GM19467 (cell line): ENCODE data around the gene CDK2AP2.
A peak's percentile ranks its signal among the peaks of the same experiment; 100 is the strongest.
"Not testable (repeated sequence)": the region's sequence is repeated elsewhere in the genome, so short reads cannot be mapped to it uniquely, and the experiment has no call there.

Experiments used
- ATAC-seq: cut with Tn5 transposase; IDR thresholded peaks from one replicate; pipeline ENCODE4 v1.9.1; 2021; ENCODE audit warnings: mild to moderate bottlenecking, moderate library complexity; ENCODE audit not compliant: unreplicated experiment

Gene CDK2AP2

DNA sequence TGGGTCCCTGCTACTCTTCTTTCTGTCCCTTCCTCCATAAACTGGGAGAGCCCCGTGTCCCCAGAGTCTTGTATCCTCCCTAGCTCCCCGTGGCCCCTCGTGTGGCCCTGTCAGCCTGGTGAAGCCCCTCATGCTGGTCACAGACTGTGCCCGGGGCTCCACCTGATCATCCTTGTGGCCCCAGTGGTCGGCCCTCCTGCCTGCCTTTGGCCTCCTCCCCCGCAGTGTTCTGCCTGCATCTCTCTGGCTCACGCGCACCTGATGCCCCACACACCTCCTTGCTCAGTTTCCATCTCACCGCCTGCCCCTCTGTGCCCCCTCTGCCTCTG is 16.5 kb upstream of the CDK2AP2 start:
- ATAC-seq, result no peak

DNA sequence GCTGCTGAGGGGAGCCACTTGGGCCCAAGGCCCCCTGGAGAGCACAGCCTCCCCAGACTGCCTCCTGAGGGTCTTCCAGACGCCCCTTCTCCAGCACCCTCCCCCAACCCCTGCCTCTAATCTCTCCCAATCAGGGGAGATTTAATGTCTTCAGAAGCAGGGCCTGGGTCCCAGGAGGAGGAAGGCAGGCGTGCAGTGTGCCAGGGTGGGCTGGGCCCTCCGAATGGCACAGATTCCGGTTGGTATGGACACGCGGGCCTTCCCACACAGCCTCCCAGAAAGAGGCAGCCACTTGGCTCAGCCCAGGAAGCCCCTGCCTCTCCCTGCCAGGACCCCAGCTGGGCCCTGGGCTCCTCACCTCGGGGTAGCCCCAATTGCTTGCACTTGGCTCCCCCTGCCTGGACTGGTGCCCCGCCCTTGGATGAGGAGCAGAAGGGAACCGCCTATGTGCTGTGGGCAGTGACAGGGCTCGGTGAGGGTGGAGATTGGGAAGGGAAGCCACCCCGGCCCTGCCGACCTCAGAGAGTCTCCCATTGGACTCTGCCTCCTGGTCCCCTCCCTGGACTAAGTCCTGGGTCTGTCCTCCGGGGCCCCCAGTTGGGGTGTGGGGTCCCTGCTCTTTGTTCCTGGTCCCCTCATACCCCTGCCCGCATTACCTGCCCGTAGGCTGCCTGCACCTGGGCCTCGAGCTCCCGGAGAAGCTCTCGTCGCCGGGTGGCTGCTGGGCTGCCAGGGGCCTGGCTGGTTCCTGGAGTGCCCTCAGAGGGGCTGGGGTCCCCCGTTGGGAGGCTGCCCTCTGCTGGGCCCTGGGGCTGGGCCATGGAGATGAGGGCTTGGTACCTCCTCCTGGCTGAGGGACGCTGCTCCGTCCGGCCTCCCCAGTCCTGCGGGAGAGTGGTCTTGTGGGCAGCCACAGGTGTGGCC is 15.9 kb upstream of the CDK2AP2 start:
- no peak for ATAC-seq

DNA sequence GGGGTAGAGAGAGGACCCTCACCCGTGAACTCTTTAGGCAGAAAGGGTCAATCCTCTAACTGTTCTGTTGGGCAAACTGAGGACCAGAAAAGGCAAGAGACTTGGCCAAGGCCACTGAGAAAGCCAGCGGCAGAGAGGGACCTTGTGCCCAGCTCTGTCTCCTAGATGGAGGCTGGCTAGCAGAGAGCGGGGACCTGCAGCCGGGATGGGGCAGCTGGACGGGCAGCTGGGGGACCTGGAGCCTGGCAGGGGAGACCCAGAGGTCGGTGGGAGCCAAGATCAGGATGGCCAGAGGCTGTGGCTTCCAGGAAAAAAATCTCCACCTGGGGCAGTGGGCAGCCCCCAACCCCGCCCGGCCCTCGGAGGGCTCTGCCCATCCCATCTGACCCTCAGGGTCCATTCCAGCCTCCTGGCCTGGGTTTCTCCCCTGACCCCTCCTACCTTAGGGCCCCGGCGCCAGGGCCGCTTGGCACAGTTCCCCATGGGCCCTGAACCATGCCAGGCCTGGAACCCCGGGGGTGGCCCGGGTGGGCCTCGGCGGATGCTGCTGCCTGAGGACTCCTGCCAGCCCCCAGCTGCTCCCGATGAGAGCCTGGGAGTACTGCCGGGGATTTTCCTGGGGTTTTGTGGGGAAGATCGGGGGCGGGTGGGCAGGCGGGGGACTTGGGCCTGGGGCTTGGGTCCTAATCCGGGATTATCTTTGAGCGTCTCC is 15.0 kb upstream of the CDK2AP2 start, which contains the start of gene CABP2:
Gene CABP2 (minus strand): TSS at position 603 of the 712 bp plus-strand sequence. CDS start 120 bp downstream, at position 483.
- ATAC-seq, result no peak

DNA sequence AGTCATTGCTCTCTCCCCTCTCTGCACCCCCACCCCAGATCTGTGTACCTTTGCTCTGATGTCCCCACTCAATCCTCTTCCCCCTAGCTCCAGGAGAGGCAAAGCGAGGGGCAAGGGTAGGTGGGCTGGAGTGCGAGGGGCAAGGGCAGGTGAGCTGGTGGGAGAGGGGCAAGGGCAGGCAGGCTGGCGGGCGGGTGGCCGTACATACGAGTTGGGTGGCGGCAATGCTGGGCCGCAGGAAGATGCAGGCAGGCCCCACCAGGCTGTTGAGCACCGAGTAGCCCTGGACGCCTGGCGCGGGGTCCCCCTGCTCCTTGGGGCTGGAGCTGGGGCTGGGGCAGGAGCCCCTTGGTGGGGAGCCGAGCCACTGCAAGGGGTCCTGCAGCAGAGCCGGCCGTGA is 14.4 kb upstream of the CDK2AP2 start:
- ATAC-seq, result no peak

DNA sequence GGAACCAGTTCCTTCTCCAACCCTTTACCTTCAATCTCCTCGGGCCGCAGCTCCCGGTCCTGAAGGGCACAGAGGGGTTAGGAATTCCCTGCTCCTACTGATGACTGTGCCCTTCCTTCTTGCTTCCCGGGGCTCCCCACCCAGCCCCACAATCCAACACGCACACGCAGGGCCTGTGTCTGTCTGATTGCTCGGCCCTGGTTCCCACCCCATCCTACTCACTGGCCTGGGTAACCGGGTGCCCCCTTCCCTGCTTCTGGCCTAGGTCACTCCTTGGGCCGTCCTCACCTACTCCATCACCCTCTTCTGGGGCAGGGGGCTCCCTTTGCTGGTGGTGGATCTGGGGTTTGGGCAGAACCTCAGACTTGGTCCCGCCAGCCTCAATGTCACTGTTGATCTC is 14.0 kb upstream of the CDK2AP2 start:
- ATAC-seq, result no peak

DNA sequence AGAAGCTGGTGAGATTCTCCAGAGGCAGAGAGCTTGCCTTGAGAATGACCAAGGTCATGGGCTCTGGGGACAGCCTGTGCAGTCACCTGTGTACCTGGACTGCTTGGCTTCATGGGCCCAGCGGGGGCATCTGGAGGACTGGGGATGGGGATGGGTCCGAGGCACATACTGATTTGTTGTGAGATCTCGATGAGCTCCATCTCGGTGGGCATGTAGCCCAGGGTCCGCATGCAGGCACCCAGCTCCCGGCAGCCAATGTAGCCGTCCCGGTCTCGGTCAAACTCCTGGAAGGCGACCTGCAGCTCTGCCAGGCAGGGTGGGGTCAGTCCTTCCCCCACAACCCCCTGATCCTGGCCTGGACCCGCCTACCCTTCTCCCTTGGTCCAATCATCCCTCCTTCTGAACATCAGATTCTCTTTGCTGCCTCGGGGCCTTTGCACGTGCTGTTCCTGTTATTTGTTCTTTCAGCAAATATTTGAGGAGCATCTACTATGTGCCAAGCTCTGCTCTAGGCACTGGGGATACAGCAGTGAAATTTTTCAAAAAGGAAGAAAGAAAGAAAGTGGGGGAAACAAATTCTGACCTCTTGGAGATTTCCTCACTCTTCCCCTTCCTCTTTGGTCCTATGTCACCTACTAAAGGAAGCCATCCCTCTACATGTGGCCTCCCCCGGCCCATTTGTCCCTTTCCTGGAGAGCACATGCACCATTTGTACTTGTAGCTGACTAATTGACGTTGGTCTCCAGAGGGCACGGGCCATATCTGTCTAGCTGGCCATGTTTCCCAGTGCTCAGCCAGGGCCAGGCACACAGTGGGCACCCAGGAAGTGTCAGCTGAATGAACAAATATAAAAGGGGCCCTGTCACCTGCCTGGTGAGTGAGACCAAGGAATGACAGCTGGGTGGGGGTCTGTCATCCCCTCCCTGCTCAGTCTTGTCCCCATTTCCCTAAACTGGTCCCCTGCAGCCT is 13.2 kb upstream of the CDK2AP2 start:
- ATAC-seq, result no peak

GRCh38 chr11:67519726-67520125 is 11.8 kb upstream of the CDK2AP2 start:
- ATAC-seq, result no peak

DNA sequence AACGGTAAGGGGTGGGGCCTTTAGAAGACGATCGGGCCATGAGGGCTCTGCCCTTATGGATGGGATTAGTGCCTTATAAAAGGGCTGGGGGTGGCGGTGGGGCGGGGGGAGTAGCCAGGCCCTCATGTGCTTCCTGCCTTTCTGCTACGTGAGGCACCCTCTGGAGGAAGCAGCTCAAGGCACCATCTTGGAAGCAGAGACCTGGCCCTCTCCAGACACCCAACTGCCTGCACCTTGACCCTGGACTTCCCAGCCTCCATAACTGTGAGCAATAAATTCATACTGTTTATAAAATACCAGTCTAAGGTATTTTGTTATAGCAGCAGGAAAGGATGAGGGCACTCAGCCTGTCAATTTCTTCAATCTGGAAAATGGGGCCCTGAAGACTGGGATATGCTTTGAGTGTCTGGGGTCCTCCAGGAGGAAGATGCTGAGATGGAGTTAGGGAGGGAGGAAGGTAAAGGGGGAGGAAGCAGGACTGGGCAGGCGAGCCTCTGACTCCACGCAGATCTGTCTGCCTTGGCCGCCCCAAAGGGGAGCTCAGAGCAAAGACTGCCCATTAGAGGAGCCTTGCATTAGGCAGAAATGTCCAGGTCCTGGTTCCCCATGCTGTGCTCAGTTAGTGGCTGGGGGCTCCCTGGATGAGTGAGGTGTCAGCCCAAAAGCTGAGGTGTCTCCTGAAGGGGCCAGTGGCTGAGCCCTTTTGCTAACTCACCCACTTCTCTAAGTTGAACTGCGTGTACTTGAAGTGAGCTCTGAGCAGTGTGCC is 10.0 kb upstream of the CDK2AP2 start:
- no peak for ATAC-seq

- ATAC-seq, result no peak
These were observed 8.8 kb upstream of the CDK2AP2 start for GRCh38 chr11:67516806-67517205.

GRCh38 chr11:67514116-67514515 is 6.2 kb upstream of the CDK2AP2 start:
- no peak for ATAC-seq

GRCh38 chr11:67511558-67511957 is 3.6 kb upstream of the CDK2AP2 start:
- not testable (repeated sequence) for ATAC-seq

GRCh38 chr11:67510023-67510345 is 2.0 kb upstream of the CDK2AP2 start:
- ATAC-seq, result no peak

GRCh38 chr11:67508486-67509121 is 642 bp upstream of the CDK2AP2 start:
- peak; percentile 36 for ATAC-seq

DNA sequence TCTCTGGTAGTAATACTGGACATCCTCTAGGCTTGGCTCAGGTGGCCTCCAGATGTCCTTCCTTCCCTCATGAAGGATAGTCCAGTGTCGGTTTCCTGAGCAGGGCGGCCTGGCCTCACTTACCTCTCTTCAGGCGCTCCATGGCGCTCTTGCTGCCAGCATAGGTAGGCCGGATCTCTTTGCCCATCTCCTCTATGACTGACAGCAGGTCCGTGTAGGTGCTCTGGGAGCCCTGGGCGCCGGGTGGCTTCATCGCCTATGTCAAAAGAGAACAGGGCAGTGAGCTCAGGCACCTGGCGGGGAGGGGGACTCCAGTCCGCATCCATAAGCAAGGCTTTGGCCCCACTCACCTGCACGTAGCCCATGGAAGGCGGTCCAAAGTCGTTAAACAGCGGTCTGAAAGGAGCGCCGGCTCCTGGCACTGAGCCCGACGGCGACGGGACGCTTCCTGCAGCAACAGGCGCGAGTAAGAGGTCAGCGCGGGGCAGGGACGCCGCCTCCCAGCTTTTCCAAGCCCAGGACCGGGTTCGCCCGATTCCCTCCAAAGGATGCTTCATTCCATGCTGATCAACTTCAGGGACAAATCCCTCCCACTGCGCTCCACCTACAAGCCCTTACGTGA is 609 bp downstream of the CDK2AP2 start:
- no peak for ATAC-seq

GRCh38 chr11:67506426-67507051 is 1.4 kb downstream of the CDK2AP2 start:
- no peak for ATAC-seq

DNA sequence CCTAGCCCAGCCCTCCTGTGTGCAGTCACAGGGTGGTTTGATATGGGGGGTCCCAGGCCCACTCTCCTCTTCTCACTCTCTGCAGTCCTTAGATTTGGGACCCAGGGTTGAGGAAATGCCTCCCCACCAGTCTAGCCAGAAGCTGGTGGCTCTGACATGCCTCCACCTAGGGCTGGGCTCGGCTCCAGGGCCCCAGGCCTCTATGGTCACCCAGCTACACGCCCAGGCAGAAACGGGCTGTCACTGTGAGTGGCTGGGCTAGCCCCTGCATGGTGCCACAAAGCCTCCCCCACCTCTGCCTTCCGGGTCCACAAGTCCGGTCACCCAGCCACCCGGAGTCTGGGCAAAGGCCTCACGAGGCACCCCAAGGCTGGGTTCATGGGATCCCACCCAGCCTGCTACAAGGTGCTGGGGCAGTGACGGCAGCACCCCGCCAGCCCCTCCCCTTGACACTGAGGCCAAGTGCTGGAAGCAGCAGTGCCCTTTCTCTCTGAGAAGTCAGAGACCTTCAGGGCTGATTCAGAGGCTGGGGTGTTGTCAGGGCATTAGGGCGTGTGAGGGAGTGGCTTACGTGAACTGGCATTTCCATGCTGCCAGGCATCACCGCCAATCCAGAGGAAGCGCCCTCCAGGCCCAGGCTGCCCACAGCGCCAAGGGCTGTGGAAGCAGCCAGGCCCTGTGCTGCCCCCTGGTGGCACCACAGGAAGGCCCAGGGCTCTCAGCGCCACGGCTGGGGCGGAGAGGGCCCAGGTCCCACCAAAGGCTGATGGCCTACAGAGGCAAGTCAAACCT is 2.2 kb downstream of the CDK2AP2 start:
- ATAC-seq, result no peak

- ATAC-seq, result no peak
These were observed 2.9 kb downstream of the CDK2AP2 start, which contains the start of gene PITPNM1 for GRCh38 chr11:67504950-67505581. PITPNM1 (minus strand) TSS chr11:67505363; CDS start chr11:67504180, 1,183 bp downstream.
